Fibroblast of lung (primary cell): Measurements from ENCODE around the gene URB2. TPM values are rescaled to one million over a fixed set of nuclear protein-coding genes. Genes with fewer than 3 reads are reported as not detected.

Experiments used
- DNase-seq, 2 donors: peaks; one replicate each; pipeline versions ENCODE4 v3.0.0 to v3.0.0-alpha.2; 2010; ENCODE audit warnings: low read depth in 2 of 2
- H2AFZ ChIP-seq: 2 replicates; pipeline ENCODE4 v1.5.1; 2012; ENCODE audit warnings: low read length, control low read depth, inconsistent platforms
- H3K27ac ChIP-seq: 2 replicates; pipeline ENCODE4 v1.5.1; 2011; ENCODE audit warnings: low read length, control low read depth; ENCODE audit not compliant: insufficient read depth
- H3K27me3 ChIP-seq: 2 replicates; pipeline ENCODE4 v1.5.1; 2011; ENCODE audit warnings: mild to moderate bottlenecking, low read length; ENCODE audit not compliant: control insufficient read depth, insufficient read depth
- H3K36me3 ChIP-seq: 2 replicates; pipeline ENCODE4 v1.5.1; 2011; ENCODE audit warnings: low read length; ENCODE audit not compliant: control insufficient read depth, insufficient read depth
- H3K4me1 ChIP-seq: 2 replicates; pipeline ENCODE4 v1.5.1; 2011; ENCODE audit warnings: low read length; ENCODE audit not compliant: control insufficient read depth, insufficient read depth; ENCODE audit errors: extremely low read depth
- H3K4me2 ChIP-seq: 2 replicates; pipeline ENCODE4 v1.5.1; 2011; ENCODE audit warnings: low read length, control low read depth; ENCODE audit not compliant: insufficient read depth; ENCODE audit errors: extremely low read depth
- H3K4me3 ChIP-seq, 4 experiments: fragments of 200-600 bp in 1 of 4; sonication (generic) in 1 of 4; replicated peaks in 1 of 4; 2 replicates each; pipeline ENCODE4 v1.5.1; 2011 to 2016; ENCODE audit warnings: low read length in 4 of 4, low read depth in 3 of 4, mild to moderate bottlenecking in 3 of 4, control low read depth in 2 of 4, inconsistent platforms in 1 of 4, mixed read lengths in 1 of 4; ENCODE audit not compliant: insufficient read depth in 1 of 4; ENCODE audit errors: control extremely low read depth in 1 of 4
- H3K79me2 ChIP-seq: 2 replicates; pipeline ENCODE4 v1.5.1; 2012; ENCODE audit warnings: mild to moderate bottlenecking, low read length, inconsistent platforms; ENCODE audit not compliant: control insufficient read depth, insufficient read depth
- H3K9ac ChIP-seq: 2 replicates; pipeline ENCODE4 v1.5.1; 2011; ENCODE audit warnings: mild to moderate bottlenecking, low read length, control low read depth; ENCODE audit not compliant: insufficient read depth
- H3K9me3 ChIP-seq: 2 replicates; pipeline ENCODE4 v1.5.1; 2012; ENCODE audit warnings: low read depth, low read length; ENCODE audit not compliant: control insufficient read depth, insufficient read depth
- H4K20me1 ChIP-seq: 2 replicates; pipeline ENCODE4 v1.5.1; 2011; ENCODE audit warnings: low read length; ENCODE audit not compliant: control insufficient read depth, insufficient read depth; ENCODE audit errors: extremely low read depth
- CTCF ChIP-seq, 2 donors: IDR thresholded peaks in 1 of 2; conservative IDR thresholded peaks in 1 of 2; 1 replicate in 1 of 2; 2 replicates in 1 of 2; pipeline ENCODE4 v1.5.1; 2011 to 2012; ENCODE audit warnings: low read length in 2 of 2, control low read depth in 1 of 2, inconsistent platforms in 1 of 2, low read depth in 1 of 2, mild to moderate bottlenecking in 1 of 2
- EZH2 ChIP-seq: IDR thresholded peaks from 2 replicates; pipeline ENCODE4 v1.5.1; 2012; ENCODE audit warnings: low read length, control low read depth, mild to moderate bottlenecking; ENCODE audit errors: missing control alignments
- polyA plus RNA-seq, 2 donors: library from polyadenylated mRNA; depleted of rRNA in 1 of 2; stranded (reverse) in 1 of 2; unstranded in 1 of 2; fragments of >200 nt; gene quantifications; 2 replicates each; pipeline ENCODE4 v1.2.1, GENCODE V29; 2011 to 2012; ENCODE audit warnings: missing spikeins in 1 of 2
- total RNA-seq: library from RNA; depleted of rRNA; stranded (reverse); fragments of >200 nt; gene quantifications from 2 replicates; pipeline ENCODE4 v1.2.1, GENCODE V29; 2014

The URB2 gene
- total and polyA plus RNA-seq, 2 donors (not counting 1 experiment from before 2014, with no cell fraction given): 5.2 to 8.8 TPM

GRCh38 chr1:229664133-229664689 is 38.2 kb downstream of the URB2 start:
- Histone ChIP-seq H3K4me3 (no peak overlapping the region), H3K4me1 (no peaks in the 10 kb centered on the region), H3K4me2 (no peak overlapping the region), H3K27ac (no peak overlapping the region), H3K27me3 (no peaks in the 10 kb centered on the region), H3K36me3 (no peaks in the 10 kb centered on the region), H2AFZ (no peak overlapping the region), H3K9ac (no peak overlapping the region), H3K79me2 (no peaks in the 10 kb centered on the region), H4K20me1 (no peaks in the 10 kb centered on the region), H3K9me3 (no peaks in the 10 kb centered on the region)
- peak; percentile 20 to 39 for DNase-seq
- TF ChIP-seq CTCF (conservative IDR thresholded peaks at IDR 0.05 in 1 of 2, IDR thresholded peaks at IDR 0.05 in 1 of 2; ENCODE audit: low read depth in 1 of 2, low read length in 2 of 2): no peak
- TF ChIP-seq EZH2: no peak

- no peaks in the 10 kb centered on the region for H4K20me1 ChIP-seq
- no peaks in the 10 kb centered on the region for H3K4me1 ChIP-seq
- no peak for TF ChIP-seq EZH2
- no peak for TF ChIP-seq CTCF (conservative IDR thresholded peaks at IDR 0.05 in 1 of 2, IDR thresholded peaks at IDR 0.05 in 1 of 2; ENCODE audit: low read depth in 1 of 2, low read length in 2 of 2)
- H3K27me3 ChIP-seq: no peaks in the 10 kb centered on the region
- no peaks in the 10 kb centered on the region for H3K36me3 ChIP-seq
- no peaks in the 10 kb centered on the region for H3K79me2 ChIP-seq
- no peak overlapping the region for H3K9ac ChIP-seq
- no peak overlapping the region for H3K27ac ChIP-seq
- H3K4me3 ChIP-seq: no peak overlapping the region
- H3K4me2 ChIP-seq: no peak overlapping the region
- no peak overlapping the region for H2AFZ ChIP-seq
- H3K9me3 ChIP-seq: no peaks in the 10 kb centered on the region
- no peak for DNase-seq
Measured at GRCh38 chr1:229665912-229666558, 40.0 kb downstream of the URB2 start.

GRCh38 chr1:229666585-229666984 is 40.5 kb downstream of the URB2 start:
- no peak overlapping the region for H3K4me2 ChIP-seq
- no peak overlapping the region for H3K4me3 ChIP-seq
- no peak for DNase-seq
- H4K20me1 ChIP-seq: no peaks in the 10 kb centered on the region
- H3K27me3 ChIP-seq: no peaks in the 10 kb centered on the region
- no peaks in the 10 kb centered on the region for H3K36me3 ChIP-seq
- no peak overlapping the region for H2AFZ ChIP-seq
- H3K4me1 ChIP-seq: no peaks in the 10 kb centered on the region
- no peak overlapping the region for H3K27ac ChIP-seq
- no peaks in the 10 kb centered on the region for H3K9me3 ChIP-seq
- TF ChIP-seq EZH2 (no peak), CTCF (conservative IDR thresholded peaks at IDR 0.05 in 1 of 2, IDR thresholded peaks at IDR 0.05 in 1 of 2; ENCODE audit: low read depth in 1 of 2, low read length in 2 of 2) (no peak)
- no peaks in the 10 kb centered on the region for H3K79me2 ChIP-seq
- H3K9ac ChIP-seq: no peak overlapping the region
